HUES6 (cell line): ENCODE data around the gene CORO1C.

Experiments
- H3K27ac ChIP-seq: 2 replicates; pipeline ENCODE4 v1.7.0; 2013; ENCODE audit warnings: low read depth, mild to moderate bottlenecking, low read length, inconsistent platforms
- H3K27me3 ChIP-seq: 2 replicates; pipeline ENCODE4 v1.6.1; 2013; ENCODE audit warnings: low read length; ENCODE audit not compliant: control insufficient read depth, insufficient read depth
- H3K36me3 ChIP-seq: 2 replicates; pipeline ENCODE4 v1.6.1; 2013; ENCODE audit warnings: low read length; ENCODE audit not compliant: control insufficient read depth, insufficient read depth
- H3K4me1 ChIP-seq: 2 replicates; pipeline ENCODE4 v1.6.1; 2013; ENCODE audit warnings: low read length; ENCODE audit not compliant: control insufficient read depth, insufficient read depth
- H3K4me3 ChIP-seq: 2 replicates; pipeline ENCODE4 v1.5.1; 2013; ENCODE audit warnings: low read depth, low read length
- H3K9ac ChIP-seq: one replicate; pipeline ENCODE4 v1.6.1; 2013; ENCODE audit warnings: mild to moderate bottlenecking, low read length
- H3K9me3 ChIP-seq: 2 replicates; pipeline ENCODE4 v1.6.1; 2013; ENCODE audit warnings: low read depth, low read length; ENCODE audit not compliant: control insufficient read depth, insufficient read depth

The CORO1C gene

GRCh38 chr12:108702595-108703320 lies 28.6 kb downstream of the CORO1C start:
- H3K9ac ChIP-seq: peak overlapping the region; percentile 31
- H3K36me3 ChIP-seq: peaks cover 31% of the 10 kb centered on the region
- H3K4me1 ChIP-seq: peaks cover 39% of the 10 kb centered on the region
- peak overlapping the region; percentile 55; the same call in 1 of the 2 replicates for H3K27ac ChIP-seq
- H3K9me3 ChIP-seq: no peaks in the 10 kb centered on the region
- H3K27me3 ChIP-seq: no peaks in the 10 kb centered on the region
- H3K4me3 ChIP-seq: no peak overlapping the region

- H3K27ac ChIP-seq: peak overlapping the region; percentile 67; the same call in 1 of the 2 replicates
These were observed 29.4 kb downstream of the CORO1C start for GRCh38 chr12:108701779-108702441.

GRCh38 chr12:108700833-108701541 lies 30.3 kb downstream of the CORO1C start:
- Histone ChIP-seq H3K4me1 (peaks cover 44% of the 10 kb centered on the region), H3K27ac (peak overlapping the region; percentile 67; the same call in 1 of the 2 replicates)

More at GRCh38 chr12:108701779-108702441, 29.4 kb downstream of the CORO1C start:
- Histone ChIP-seq H3K4me1 (peaks cover 41% of the 10 kb centered on the region), H3K9ac (peak overlapping the region; percentile 31), H3K4me3 (no peak overlapping the region; the same call in 1 of the 2 replicates), H3K9me3 (no peaks in the 10 kb centered on the region), H3K27me3 (no peaks in the 10 kb centered on the region), H3K36me3 (peaks cover 32% of the 10 kb centered on the region)

GRCh38 chr12:108699955-108700563 lies 31.3 kb downstream of the CORO1C start:
- Histone ChIP-seq H3K4me1 (peaks cover 44% of the 10 kb centered on the region), H3K9ac (no peak overlapping the region), H3K27ac (no peak overlapping the region), H3K27me3 (no peaks in the 10 kb centered on the region), H3K9me3 (no peaks in the 10 kb centered on the region), H3K4me3 (no peak overlapping the region), H3K36me3 (peaks cover 47% of the 10 kb centered on the region)

More at GRCh38 chr12:108700833-108701541, 30.3 kb downstream of the CORO1C start:
- no peak overlapping the region for H3K4me3 ChIP-seq
- no peaks in the 10 kb centered on the region for H3K9me3 ChIP-seq
- H3K36me3 ChIP-seq: peaks cover 41% of the 10 kb centered on the region
- no peak overlapping the region for H3K9ac ChIP-seq
- no peaks in the 10 kb centered on the region for H3K27me3 ChIP-seq

- Histone ChIP-seq H3K27me3 (no peaks in the 10 kb centered on the region), H3K4me1 (peaks cover 43% of the 10 kb centered on the region), H3K9ac (no peak overlapping the region), H3K27ac (no peak overlapping the region), H3K4me3 (no peak overlapping the region), H3K36me3 (peaks cover 51% of the 10 kb centered on the region), H3K9me3 (no peaks in the 10 kb centered on the region)
These were observed 33.4 kb downstream of the CORO1C start for GRCh38 chr12:108697905-108698304.

GRCh38 chr12:108696996-108697290 lies 34.4 kb downstream of the CORO1C start:
- Histone ChIP-seq H3K4me3 (no peak overlapping the region), H3K9me3 (no peaks in the 10 kb centered on the region), H3K36me3 (peaks cover 51% of the 10 kb centered on the region), H3K27ac (no peak overlapping the region), H3K4me1 (peaks cover 40% of the 10 kb centered on the region), H3K9ac (no peak overlapping the region), H3K27me3 (no peaks in the 10 kb centered on the region)

GRCh38 chr12:108696111-108696995 lies 35.0 kb downstream of the CORO1C start:
- H3K4me1 ChIP-seq: peaks cover 38% of the 10 kb centered on the region
- H3K9ac ChIP-seq: no peak overlapping the region
- H3K4me3 ChIP-seq: no peak overlapping the region
- no peaks in the 10 kb centered on the region for H3K9me3 ChIP-seq
- H3K36me3 ChIP-seq: peaks cover 51% of the 10 kb centered on the region
- H3K27me3 ChIP-seq: no peaks in the 10 kb centered on the region
- no peak overlapping the region for H3K27ac ChIP-seq

GRCh38 chr12:108694812-108695278 lies 36.5 kb downstream of the CORO1C start:
- H3K4me3 ChIP-seq: no peak overlapping the region
- no peaks in the 10 kb centered on the region for H3K27me3 ChIP-seq
- H3K27ac ChIP-seq: no peak overlapping the region
- no peak overlapping the region for H3K9ac ChIP-seq
- H3K4me1 ChIP-seq: peaks cover 40% of the 10 kb centered on the region
- H3K9me3 ChIP-seq: no peaks in the 10 kb centered on the region
- H3K36me3 ChIP-seq: peaks cover 37% of the 10 kb centered on the region

- peaks cover 48% of the 10 kb centered on the region for H3K4me1 ChIP-seq
- H3K27ac ChIP-seq: peak overlapping the region; percentile 49; the same call in 1 of the 2 replicates
- H3K27me3 ChIP-seq: no peaks in the 10 kb centered on the region
- H3K4me3 ChIP-seq: no peak overlapping the region
- H3K9me3 ChIP-seq: no peaks in the 10 kb centered on the region
- H3K36me3 ChIP-seq: peaks cover 26% of the 10 kb centered on the region
- H3K9ac ChIP-seq: peak overlapping the region; percentile 32
These were observed 37.6 kb downstream of the CORO1C start for GRCh38 chr12:108693751-108694150.

GRCh38 chr12:108693186-108693730 lies 38.1 kb downstream of the CORO1C start:
- Histone ChIP-seq H3K36me3 (peaks cover 24% of the 10 kb centered on the region), H3K27ac (peak overlapping the region; percentile 49; the same call in 1 of the 2 replicates), H3K4me1 (peaks cover 48% of the 10 kb centered on the region), H3K27me3 (no peaks in the 10 kb centered on the region), H3K9ac (peak overlapping the region; percentile 32), H3K9me3 (no peaks in the 10 kb centered on the region), H3K4me3 (no peak overlapping the region)
